ENCODE data around the gene DIP2C. TPM values are rescaled to one million over a fixed set of nuclear protein-coding genes. Genes with fewer than 3 reads are reported as not detected.

DIP2C gene
- total RNA-seq, 1 experiment from 2014 or later, result 11.0 TPM

DNA sequence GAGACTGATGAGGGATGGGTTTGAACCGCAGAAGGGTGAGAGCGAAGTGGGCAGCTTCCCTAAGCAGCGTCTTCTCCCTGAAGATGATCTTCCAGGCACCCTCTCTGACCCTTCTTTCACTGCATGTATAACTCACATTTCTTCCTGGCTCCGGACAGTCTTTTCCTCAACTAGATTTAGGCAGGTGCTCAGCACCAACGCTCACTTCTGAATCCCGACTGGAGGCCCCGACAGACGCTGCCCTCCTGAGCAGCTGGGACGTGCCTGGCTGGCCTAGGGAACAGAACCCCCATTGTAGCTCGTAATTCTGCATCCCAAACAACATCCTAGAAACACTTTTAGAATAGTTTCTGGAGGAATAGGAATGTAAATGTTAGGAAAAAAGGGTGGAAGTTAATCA is 206.6 kb downstream of the DIP2C start (continued):
- TF ChIP-seq, protein P1, sequence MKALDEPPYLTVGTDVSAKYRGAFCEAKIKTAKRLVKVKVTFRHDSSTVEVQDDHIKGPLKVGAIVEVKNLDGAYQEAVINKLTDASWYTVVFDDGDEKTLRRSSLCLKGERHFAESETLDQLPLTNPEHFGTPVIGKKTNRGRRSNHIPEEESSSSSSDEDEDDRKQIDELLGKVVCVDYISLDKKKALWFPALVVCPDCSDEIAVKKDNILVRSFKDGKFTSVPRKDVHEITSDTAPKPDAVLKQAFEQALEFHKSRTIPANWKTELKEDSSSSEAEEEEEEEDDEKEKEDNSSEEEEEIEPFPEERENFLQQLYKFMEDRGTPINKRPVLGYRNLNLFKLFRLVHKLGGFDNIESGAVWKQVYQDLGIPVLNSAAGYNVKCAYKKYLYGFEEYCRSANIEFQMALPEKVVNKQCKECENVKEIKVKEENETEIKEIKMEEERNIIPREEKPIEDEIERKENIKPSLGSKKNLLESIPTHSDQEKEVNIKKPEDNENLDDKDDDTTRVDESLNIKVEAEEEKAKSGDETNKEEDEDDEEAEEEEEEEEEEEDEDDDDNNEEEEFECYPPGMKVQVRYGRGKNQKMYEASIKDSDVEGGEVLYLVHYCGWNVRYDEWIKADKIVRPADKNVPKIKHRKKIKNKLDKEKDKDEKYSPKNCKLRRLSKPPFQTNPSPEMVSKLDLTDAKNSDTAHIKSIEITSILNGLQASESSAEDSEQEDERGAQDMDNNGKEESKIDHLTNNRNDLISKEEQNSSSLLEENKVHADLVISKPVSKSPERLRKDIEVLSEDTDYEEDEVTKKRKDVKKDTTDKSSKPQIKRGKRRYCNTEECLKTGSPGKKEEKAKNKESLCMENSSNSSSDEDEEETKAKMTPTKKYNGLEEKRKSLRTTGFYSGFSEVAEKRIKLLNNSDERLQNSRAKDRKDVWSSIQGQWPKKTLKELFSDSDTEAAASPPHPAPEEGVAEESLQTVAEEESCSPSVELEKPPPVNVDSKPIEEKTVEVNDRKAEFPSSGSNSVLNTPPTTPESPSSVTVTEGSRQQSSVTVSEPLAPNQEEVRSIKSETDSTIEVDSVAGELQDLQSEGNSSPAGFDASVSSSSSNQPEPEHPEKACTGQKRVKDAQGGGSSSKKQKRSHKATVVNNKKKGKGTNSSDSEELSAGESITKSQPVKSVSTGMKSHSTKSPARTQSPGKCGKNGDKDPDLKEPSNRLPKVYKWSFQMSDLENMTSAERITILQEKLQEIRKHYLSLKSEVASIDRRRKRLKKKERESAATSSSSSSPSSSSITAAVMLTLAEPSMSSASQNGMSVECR (CRISPR knock-in tag; IDR thresholded peaks at IDR 0.05; ENCODE audit: borderline replicate concordance), result no peak
- TF ChIP-seq ELF4 (CRISPR knock-in tag; IDR thresholded peaks at IDR 0.05; ENCODE audit: low read depth) (no peak), GTF2I (CRISPR knock-in tag; conservative IDR thresholded peaks at IDR 0.05) (no peak), CDX4 (CRISPR knock-in tag; IDR thresholded peaks at IDR 0.05; ENCODE audit: borderline replicate concordance) (no peak), PRDM15 (CRISPR knock-in tag; IDR thresholded peaks at IDR 0.05) (no peak)
- TF ChIP-seq, protein P2, sequence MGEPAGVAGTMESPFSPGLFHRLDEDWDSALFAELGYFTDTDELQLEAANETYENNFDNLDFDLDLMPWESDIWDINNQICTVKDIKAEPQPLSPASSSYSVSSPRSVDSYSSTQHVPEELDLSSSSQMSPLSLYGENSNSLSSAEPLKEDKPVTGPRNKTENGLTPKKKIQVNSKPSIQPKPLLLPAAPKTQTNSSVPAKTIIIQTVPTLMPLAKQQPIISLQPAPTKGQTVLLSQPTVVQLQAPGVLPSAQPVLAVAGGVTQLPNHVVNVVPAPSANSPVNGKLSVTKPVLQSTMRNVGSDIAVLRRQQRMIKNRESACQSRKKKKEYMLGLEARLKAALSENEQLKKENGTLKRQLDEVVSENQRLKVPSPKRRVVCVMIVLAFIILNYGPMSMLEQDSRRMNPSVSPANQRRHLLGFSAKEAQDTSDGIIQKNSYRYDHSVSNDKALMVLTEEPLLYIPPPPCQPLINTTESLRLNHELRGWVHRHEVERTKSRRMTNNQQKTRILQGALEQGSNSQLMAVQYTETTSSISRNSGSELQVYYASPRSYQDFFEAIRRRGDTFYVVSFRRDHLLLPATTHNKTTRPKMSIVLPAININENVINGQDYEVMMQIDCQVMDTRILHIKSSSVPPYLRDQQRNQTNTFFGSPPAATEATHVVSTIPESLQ (CRISPR knock-in tag; IDR thresholded peaks at IDR 0.05), result no peak

DNA sequence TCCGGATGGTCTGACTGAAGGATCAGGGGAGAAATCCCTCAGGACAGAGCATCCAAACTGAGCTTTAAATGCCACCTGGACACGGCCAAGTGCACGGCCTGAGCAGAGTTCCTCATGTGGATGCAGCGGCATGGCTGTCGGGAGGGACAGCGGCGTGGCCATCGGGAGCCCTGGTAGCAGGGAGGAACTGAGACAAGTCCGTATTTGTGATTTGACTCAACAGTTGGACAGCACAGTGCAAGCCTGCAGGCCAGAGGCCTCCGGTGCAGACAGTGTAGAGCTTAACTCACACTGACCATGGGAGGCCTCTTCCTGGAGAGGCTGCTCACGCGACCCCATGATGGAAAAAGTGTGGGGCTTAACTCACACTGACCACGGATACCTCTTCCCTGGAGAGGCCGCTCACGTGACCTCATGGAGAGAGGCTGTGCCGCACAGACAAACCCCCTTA is 207.4 kb downstream of the DIP2C start:
- Mint-ChIP-seq H3K4me3 (no peak overlapping the region), H3K9me3 (peaks cover 11% of the 10 kb centered on the region), H3K4me1 (peaks cover 30% of the 10 kb centered on the region), H3K27ac (no peak overlapping the region), H3K36me3 (peaks cover 10% of the 10 kb centered on the region), H3K27me3 (ENCODE audit: low read depth) (peaks cover 17% of the 10 kb centered on the region)
- POLR2A ChIA-PET, result no interaction called here
- CTCF ChIA-PET, result no interaction called here
- ATAC-seq (no peak), DNase-seq (ENCODE audit: low spot score) (no peak)
- TF ChIP-seq, protein P3, sequence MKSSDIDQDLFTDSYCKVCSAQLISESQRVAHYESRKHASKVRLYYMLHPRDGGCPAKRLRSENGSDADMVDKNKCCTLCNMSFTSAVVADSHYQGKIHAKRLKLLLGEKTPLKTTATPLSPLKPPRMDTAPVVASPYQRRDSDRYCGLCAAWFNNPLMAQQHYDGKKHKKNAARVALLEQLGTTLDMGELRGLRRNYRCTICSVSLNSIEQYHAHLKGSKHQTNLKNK (CRISPR knock-in tag; IDR thresholded peaks at IDR 0.05), result no peak
- no peak for TF ChIP-seq AR (CRISPR knock-in tag; IDR thresholded peaks at IDR 0.05)
- TF ChIP-seq, protein P4, sequence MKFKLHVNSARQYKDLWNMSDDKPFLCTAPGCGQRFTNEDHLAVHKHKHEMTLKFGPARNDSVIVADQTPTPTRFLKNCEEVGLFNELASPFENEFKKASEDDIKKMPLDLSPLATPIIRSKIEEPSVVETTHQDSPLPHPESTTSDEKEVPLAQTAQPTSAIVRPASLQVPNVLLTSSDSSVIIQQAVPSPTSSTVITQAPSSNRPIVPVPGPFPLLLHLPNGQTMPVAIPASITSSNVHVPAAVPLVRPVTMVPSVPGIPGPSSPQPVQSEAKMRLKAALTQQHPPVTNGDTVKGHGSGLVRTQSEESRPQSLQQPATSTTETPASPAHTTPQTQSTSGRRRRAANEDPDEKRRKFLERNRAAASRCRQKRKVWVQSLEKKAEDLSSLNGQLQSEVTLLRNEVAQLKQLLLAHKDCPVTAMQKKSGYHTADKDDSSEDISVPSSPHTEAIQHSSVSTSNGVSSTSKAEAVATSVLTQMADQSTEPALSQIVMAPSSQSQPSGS (CRISPR knock-in tag; IDR thresholded peaks at IDR 0.05; ENCODE audit: borderline replicate concordance, low read depth), result no peak
- no peak for TF ChIP-seq MXD4 (CRISPR knock-in tag; IDR thresholded peaks at IDR 0.05; ENCODE audit: borderline replicate concordance)
- TF ChIP-seq GRHL2 (CRISPR knock-in tag; IDR thresholded peaks at IDR 0.05; ENCODE audit: insufficient replicate concordance, severe bottlenecking), result no peak
- no peak for TF ChIP-seq TEAD1 (CRISPR knock-in tag; IDR thresholded peaks at IDR 0.05)
- TF ChIP-seq, protein P5, sequence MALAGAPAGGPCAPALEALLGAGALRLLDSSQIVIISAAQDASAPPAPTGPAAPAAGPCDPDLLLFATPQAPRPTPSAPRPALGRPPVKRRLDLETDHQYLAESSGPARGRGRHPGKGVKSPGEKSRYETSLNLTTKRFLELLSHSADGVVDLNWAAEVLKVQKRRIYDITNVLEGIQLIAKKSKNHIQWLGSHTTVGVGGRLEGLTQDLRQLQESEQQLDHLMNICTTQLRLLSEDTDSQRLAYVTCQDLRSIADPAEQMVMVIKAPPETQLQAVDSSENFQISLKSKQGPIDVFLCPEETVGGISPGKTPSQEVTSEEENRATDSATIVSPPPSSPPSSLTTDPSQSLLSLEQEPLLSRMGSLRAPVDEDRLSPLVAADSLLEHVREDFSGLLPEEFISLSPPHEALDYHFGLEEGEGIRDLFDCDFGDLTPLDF (CRISPR knock-in tag; IDR thresholded peaks at IDR 0.05), result no peak
- no peak for TF ChIP-seq ZNF281 (CRISPR knock-in tag; IDR thresholded peaks at IDR 0.05)
- TF ChIP-seq TCF7 (CRISPR knock-in tag; IDR thresholded peaks at IDR 0.05; ENCODE audit: low read depth), result no peak

Measured in WTC11 (cell line).